AG04449 (cell line): ENCODE results near the gene LRP1B.

ENCODE experiments used
- CTCF ChIA-PET: fragments of 350-600 bp; formaldehyde crosslinking; extraction: SDS; loops from one replicate; lab custom pipeline; 2021; ENCODE audit warnings: antibody characterized with exemption; lab: Yijun Ruan, JAX
- POLR2A ChIA-PET: fragments of 400-600, 350-600 bp; formaldehyde crosslinking; extraction: SDS; loops from one replicate; lab custom pipeline; 2020; ENCODE audit warnings: antibody characterized with exemption, inconsistent platforms; lab: Yijun Ruan, JAX
- DNase-seq: peaks from one replicate; pipeline ENCODE4 v3.0.0-alpha.2; 2010; ENCODE audit warnings: low read depth, low spot score
- H3K4me3 ChIP-seq: 2 replicates; pipeline ENCODE4 v1.5.1; 2011; ENCODE audit warnings: low read depth, mild to moderate bottlenecking, control low read depth, low read length
- TF ChIP-seq, protein P1 (sequence below): IDR thresholded peaks from one replicate; pipeline ENCODE4 v1.5.1; 2011; ENCODE audit warnings: mild to moderate bottlenecking, moderate library complexity, low read length, control low read depth, inconsistent platforms; ENCODE audit not compliant: insufficient read depth; ENCODE audit errors: missing control alignments

LRP1B gene

DNA sequence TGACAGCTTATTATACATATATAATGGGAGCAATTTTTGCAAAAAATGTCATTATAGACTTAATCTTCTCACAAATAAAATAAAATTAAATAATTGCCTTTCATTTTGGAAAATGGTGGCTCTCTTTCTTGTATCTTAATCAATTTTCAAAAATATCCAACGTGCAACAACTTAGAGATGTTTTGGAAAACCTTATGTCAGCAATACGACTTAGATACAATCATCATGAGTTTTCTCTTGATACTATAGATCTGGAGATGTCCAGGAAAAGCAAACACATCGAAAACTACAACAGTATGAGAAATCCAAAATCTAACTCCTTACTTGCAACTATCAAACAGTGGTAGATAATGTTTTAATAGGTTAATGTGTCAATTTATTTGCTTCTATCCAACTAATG is 1529.0 kb downstream of the LRP1B start:
- TF ChIP-seq, protein P1, sequence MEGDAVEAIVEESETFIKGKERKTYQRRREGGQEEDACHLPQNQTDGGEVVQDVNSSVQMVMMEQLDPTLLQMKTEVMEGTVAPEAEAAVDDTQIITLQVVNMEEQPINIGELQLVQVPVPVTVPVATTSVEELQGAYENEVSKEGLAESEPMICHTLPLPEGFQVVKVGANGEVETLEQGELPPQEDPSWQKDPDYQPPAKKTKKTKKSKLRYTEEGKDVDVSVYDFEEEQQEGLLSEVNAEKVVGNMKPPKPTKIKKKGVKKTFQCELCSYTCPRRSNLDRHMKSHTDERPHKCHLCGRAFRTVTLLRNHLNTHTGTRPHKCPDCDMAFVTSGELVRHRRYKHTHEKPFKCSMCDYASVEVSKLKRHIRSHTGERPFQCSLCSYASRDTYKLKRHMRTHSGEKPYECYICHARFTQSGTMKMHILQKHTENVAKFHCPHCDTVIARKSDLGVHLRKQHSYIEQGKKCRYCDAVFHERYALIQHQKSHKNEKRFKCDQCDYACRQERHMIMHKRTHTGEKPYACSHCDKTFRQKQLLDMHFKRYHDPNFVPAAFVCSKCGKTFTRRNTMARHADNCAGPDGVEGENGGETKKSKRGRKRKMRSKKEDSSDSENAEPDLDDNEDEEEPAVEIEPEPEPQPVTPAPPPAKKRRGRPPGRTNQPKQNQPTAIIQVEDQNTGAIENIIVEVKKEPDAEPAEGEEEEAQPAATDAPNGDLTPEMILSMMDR: no peak
- ChIA-PET POLR2A (no interaction called here), CTCF (no interaction called here)
- DNase-seq: no peak
- no peak overlapping the region for H3K4me3 ChIP-seq

DNA sequence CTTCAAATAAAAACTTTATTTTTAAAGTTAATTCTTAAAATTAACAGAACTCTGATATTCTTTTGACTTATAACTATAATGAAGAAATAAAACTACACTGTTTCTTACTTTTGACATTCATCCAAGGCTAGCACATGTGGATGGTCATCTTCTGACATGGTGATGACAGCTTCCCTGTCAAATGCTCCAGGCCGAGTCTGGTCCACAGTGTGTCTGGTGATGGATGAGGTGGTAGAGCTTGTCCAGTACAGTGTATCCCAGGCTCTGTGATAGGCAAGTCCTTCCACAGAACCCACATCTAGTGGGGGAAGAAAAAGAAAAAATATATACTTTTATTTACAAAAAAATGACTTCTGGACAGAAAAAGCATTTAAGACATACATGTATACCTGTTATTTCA is 1529.5 kb downstream of the LRP1B start:
- TF ChIP-seq, protein P1: no peak
- DNase-seq: no peak
- CTCF ChIA-PET: no interaction called here
- POLR2A ChIA-PET: no interaction called here
- H3K4me3 ChIP-seq: no peak overlapping the region

GRCh38 chr2:140600116-140600515 is 1530.7 kb downstream of the LRP1B start:
- H3K4me3 ChIP-seq: no peak overlapping the region
- DNase-seq: no peak
- ChIA-PET CTCF (no interaction called here), POLR2A (no interaction called here)
- TF ChIP-seq, protein P1: no peak

- TF ChIP-seq, protein P1: no peak
- ChIA-PET POLR2A (no interaction called here), CTCF (no interaction called here)
- no peak overlapping the region for H3K4me3 ChIP-seq
- no peak for DNase-seq
Observed at GRCh38 chr2:140597836-140598235, 1533.0 kb downstream of the LRP1B start.

GRCh38 chr2:140597205-140597604 is 1533.6 kb downstream of the LRP1B start:
- no peak overlapping the region for H3K4me3 ChIP-seq
- ChIA-PET POLR2A (no interaction called here), CTCF (no interaction called here)
- TF ChIP-seq, protein P1: no peak
- no peak for DNase-seq

- H3K4me3 ChIP-seq: no peak overlapping the region
- no peak for DNase-seq
- TF ChIP-seq, protein P1: no peak
- ChIA-PET POLR2A (no interaction called here), CTCF (no interaction called here)
Observed at GRCh38 chr2:140596447-140596846, 1534.4 kb downstream of the LRP1B start.
